GM12878 (cell line): Measurements from ENCODE around the gene WDR18. TPM values are rescaled to one million over a fixed set of nuclear protein-coding genes. Genes with fewer than 3 reads are reported as not detected.

Source experiments
- BACH1 ChIP-seq: fragments of 450-650 bp; IDR thresholded peaks from 2 replicates; pipeline ENCODE4 v1.6.1; 2017; ENCODE audit warnings: mild to moderate bottlenecking, borderline replicate concordance
- BCL11A ChIP-seq: IDR thresholded peaks from 2 replicates; pipeline ENCODE4 v1.6.1; 2011; ENCODE audit warnings: low read depth, low read length
- BCL3 ChIP-seq: IDR thresholded peaks from 2 replicates; pipeline ENCODE4 v1.6.1; 2011; ENCODE audit warnings: borderline replicate concordance, low read depth, mild to moderate bottlenecking, moderate library complexity, low read length; ENCODE audit not compliant: insufficient read depth, poor library complexity, severe bottlenecking
- BHLHE40 ChIP-seq, 2 experiments: fragments of 450-650 bp in 1 of 2; IDR thresholded peaks; 2 replicates each; pipeline ENCODE4 v1.6.1; 2011 to 2017; ENCODE audit warnings: low read depth in 2 of 2, borderline replicate concordance in 1 of 2, improper control_type of control experiment in 1 of 2, low read length in 1 of 2, mild to moderate bottlenecking in 1 of 2
- BMI1 ChIP-seq: fragments of 450-650 bp; IDR thresholded peaks from 2 replicates; pipeline ENCODE4 v1.6.1; 2016; ENCODE audit warnings: mild to moderate bottlenecking, moderate library complexity, borderline replicate concordance
- CBFB ChIP-seq: IDR thresholded peaks from 2 replicates; pipeline ENCODE4 v1.6.1; 2016; ENCODE audit warnings: antibody characterized with exemption, low read depth
- GABPA ChIP-seq: IDR thresholded peaks from 2 replicates; pipeline ENCODE4 v1.6.1; 2014; ENCODE audit warnings: antibody characterized with exemption, low read depth, mild to moderate bottlenecking, inconsistent platforms
- HCFC1 ChIP-seq: fragments of 150-350 bp; IDR thresholded peaks from 2 replicates; pipeline ENCODE4 v1.6.1; 2014; ENCODE audit warnings: low read length
- HDAC2 ChIP-seq: fragments of 200-600 bp; sonication (generic); IDR thresholded peaks from 2 replicates; pipeline ENCODE4 v1.6.1; 2017
- IRF4 ChIP-seq: IDR thresholded peaks from 2 replicates; pipeline ENCODE4 v1.6.1; 2011; ENCODE audit warnings: low read depth, low read length
- JUNB ChIP-seq: IDR thresholded peaks from 2 replicates; pipeline ENCODE4 v1.6.1; 2016; ENCODE audit warnings: antibody characterized with exemption, mild to moderate bottlenecking
- KDM1A ChIP-seq: fragments of 200-600 bp; sonication (generic); IDR thresholded peaks from 2 replicates; pipeline ENCODE4 v1.6.1; 2016; ENCODE audit warnings: borderline replicate concordance
- KLF5 ChIP-seq: fragments of 450-650 bp; IDR thresholded peaks from 2 replicates; pipeline ENCODE4 v1.6.1; 2014; ENCODE audit warnings: mild to moderate bottlenecking; ENCODE audit not compliant: partially characterized antibody
- MEF2B ChIP-seq: fragments of 450-650 bp; IDR thresholded peaks from 2 replicates; pipeline ENCODE4 v1.6.1; 2018; ENCODE audit warnings: mild to moderate bottlenecking, moderate library complexity; ENCODE audit not compliant: partially characterized antibody, poor library complexity, severe bottlenecking
- NKRF ChIP-seq: fragments of 450-650 bp; conservative IDR thresholded peaks from 2 replicates; pipeline ENCODE4 v1.6.1; 2017; ENCODE audit warnings: mild to moderate bottlenecking, moderate library complexity
- NRF1 ChIP-seq: conservative IDR thresholded peaks from 2 replicates; pipeline ENCODE4 v1.6.1; 2011; ENCODE audit warnings: mild to moderate bottlenecking, low read depth, low read length, improper control_type of control experiment
- POLR2AphosphoS5 ChIP-seq: IDR thresholded peaks from 2 replicates; pipeline ENCODE4 v1.6.1; 2011; ENCODE audit warnings: mild to moderate bottlenecking, low read length, inconsistent platforms
- RELA ChIP-seq: fragments of 450-650 bp; IDR thresholded peaks from 2 replicates; pipeline ENCODE4 v1.8.0; 2014; ENCODE audit warnings: borderline replicate concordance; ENCODE audit not compliant: partially characterized antibody
- RUNX3 ChIP-seq: IDR thresholded peaks from 2 replicates; pipeline ENCODE4 v1.6.1; 2012; ENCODE audit warnings: low read length, inconsistent platforms
- SMC3 ChIP-seq: IDR thresholded peaks from 2 replicates; pipeline ENCODE4 v1.6.1; 2011; ENCODE audit warnings: low read length, improper control_type of control experiment, borderline replicate concordance
- SREBF1 ChIP-seq: IDR thresholded peaks from 2 replicates; pipeline ENCODE4 v1.6.1; 2012; ENCODE audit warnings: mild to moderate bottlenecking, low read length
- TAF1 ChIP-seq: IDR thresholded peaks from 2 replicates; pipeline ENCODE4 v1.6.1; 2011; ENCODE audit warnings: mild to moderate bottlenecking, low read depth, low read length, borderline replicate concordance
- TCF7 ChIP-seq: IDR thresholded peaks from 2 replicates; pipeline ENCODE4 v1.6.1; 2014; ENCODE audit warnings: antibody characterized with exemption, borderline replicate concordance
- USF1 ChIP-seq: IDR thresholded peaks from 2 replicates; pipeline ENCODE4 v1.6.1; 2011; ENCODE audit warnings: borderline replicate concordance, low read depth, mild to moderate bottlenecking, moderate library complexity, mixed read lengths, low read length; ENCODE audit not compliant: insufficient read depth; ENCODE audit errors: extremely low read length
- WRNIP1 ChIP-seq: IDR thresholded peaks from 2 replicates; pipeline ENCODE4 v1.6.1; 2011; ENCODE audit warnings: low read depth, low read length, improper control_type of control experiment, borderline replicate concordance
- YY1 ChIP-seq: IDR thresholded peaks from 2 replicates; pipeline ENCODE4 v1.6.1; 2011; ENCODE audit warnings: low read depth, mild to moderate bottlenecking, low read length
- ZBTB33 ChIP-seq: fragments of 450-650 bp; IDR thresholded peaks from 2 replicates; pipeline ENCODE4 v1.6.1; 2017; ENCODE audit warnings: mild to moderate bottlenecking
- polyA plus RNA-seq, 11 experiments: library from polyadenylated mRNA; depleted of rRNA in 4 of 11; unstranded in 6 of 11; stranded (reverse) in 5 of 11; fragments of >200 nt; fragmentation: Nextera tagmentation in 4 of 11; fragmentation: Illumina TruSeq in 1 of 11; extraction: Ambion mirVana in 4 of 11; extraction: Trizol in 1 of 11; gene quantifications; 1 replicate in 1 of 11; 2 replicates in 10 of 11; pipeline versions ENCODE4 v1.2.1 to v1.2.3, GENCODE V29; 2011 to 2016; ENCODE audit warnings: inconsistent platforms in 2 of 11, missing spikeins in 2 of 11, low read depth in 1 of 11
- total RNA-seq, 4 experiments: library from RNA; depleted of rRNA in 3 of 4; stranded (reverse); fragments of >200 nt in 3 of 4; fragmentation: Illumina TruSeq in 1 of 4; extraction: Trizol in 1 of 4; gene quantifications; 2 replicates each; pipeline versions ENCODE4 v1.2.1 to v1.2.3, GENCODE V29; 2013 to 2021

The WDR18 gene
- total and polyA plus RNA-seq, 10 of the 15 experiments (the other 5 are each of a cell fraction or from before 2014, with no cell fraction given): 3.0 to 206 (median 62.3) TPM

GRCh38 chr19:952680-953444 is 31.3 kb upstream of the WDR18 start (continued):
- TF ChIP-seq GABPA (no peak), TAF1 (no peak), HCFC1 (no peak), KDM1A (no peak), SMC3 (no peak), WRNIP1 (no peak), MEF2B (peak; percentile 79), BCL11A (no peak), BMI1 (no peak), RELA (no peak), POLR2AphosphoS5 (no peak), IRF4 (no peak), JUNB (no peak), TCF7 (no peak), BACH1 (no peak), CBFB (no peak), KLF5 (no peak), YY1 (no peak), USF1 (no peak), NKRF (0 out of 2 replicates have a peak, but pooled peaks have one; percentile 32), SREBF1 (no peak), BCL3 (no peak), BHLHE40 (IDR thresholded peaks at IDR 0.05; ENCODE audit: borderline replicate concordance in 1 of 2, low read depth in 2 of 2, low read length in 1 of 2) (peak in 1 of 2 experiments; percentile 31; a peak in 1 of 4 replicates), ZBTB33 (no peak), NRF1 (no peak), HDAC2 (no peak), RUNX3 (peak; percentile 30; the same call in 1 of the 2 replicates)
